ENCODE results near the gene RBBP8. TPM values are rescaled to one million over a fixed set of nuclear protein-coding genes. Genes with fewer than 3 reads are reported as not detected.

Gene RBBP8
- total and polyA plus RNA-seq, 2 experiments from 2014 or later, result 13.1 to 25.7 TPM

DNA sequence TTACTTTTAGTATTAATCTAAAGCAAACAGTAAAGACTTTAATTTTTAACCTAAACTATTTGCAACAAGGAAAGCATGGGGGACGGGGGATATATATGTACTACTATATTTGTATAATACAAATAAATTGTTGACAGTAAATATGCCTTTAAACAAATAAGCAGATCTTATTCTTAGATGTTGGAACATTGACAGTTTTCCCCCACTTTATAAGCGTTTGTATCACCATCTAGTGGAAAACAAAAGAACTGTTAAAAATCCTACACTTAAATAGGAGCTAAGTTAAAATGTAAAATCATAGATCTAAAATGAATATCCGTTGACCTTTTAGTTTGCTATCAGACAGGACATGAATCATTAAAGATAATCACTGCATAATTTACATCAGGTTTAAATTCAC lies 50.0 kb downstream of the RBBP8 start:
- H4K20me1 ChIP-seq (ENCODE audit: insufficient read depth, poor library complexity, severe bottlenecking), result no peaks in the 10 kb centered on the region
- H3K9me2 ChIP-seq (replicated peaks; ENCODE audit: insufficient read depth), result no peaks in the 10 kb centered on the region
- 55% methylated on average over 3 of the region's 3 CpGs for WGBS (ENCODE audit: low lambda C conversion rate, missing lambda C conversion rate)
- H3K36me3 ChIP-seq (replicated peaks; ENCODE audit: insufficient read depth, low read depth), result no peaks in the 10 kb centered on the region
- no peaks in the 10 kb centered on the region for H3K79me2 ChIP-seq
- no peak overlapping the region for H3K4me2 ChIP-seq
- H3K4me1 ChIP-seq (ENCODE audit: insufficient read depth), result no peaks in the 10 kb centered on the region
- DNase-seq (ENCODE audit: low spot score), result peak; percentile 35
- H3K4me3 ChIP-seq, result no peak overlapping the region
- H3K9me3 ChIP-seq (ENCODE audit: low read depth), result no peaks in the 10 kb centered on the region
- H3K27me3 ChIP-seq, result no peaks in the 10 kb centered on the region
- no peak overlapping the region for H2AFZ ChIP-seq
- H3K27ac ChIP-seq, result no peak overlapping the region
- TF ChIP-seq, protein P1, sequence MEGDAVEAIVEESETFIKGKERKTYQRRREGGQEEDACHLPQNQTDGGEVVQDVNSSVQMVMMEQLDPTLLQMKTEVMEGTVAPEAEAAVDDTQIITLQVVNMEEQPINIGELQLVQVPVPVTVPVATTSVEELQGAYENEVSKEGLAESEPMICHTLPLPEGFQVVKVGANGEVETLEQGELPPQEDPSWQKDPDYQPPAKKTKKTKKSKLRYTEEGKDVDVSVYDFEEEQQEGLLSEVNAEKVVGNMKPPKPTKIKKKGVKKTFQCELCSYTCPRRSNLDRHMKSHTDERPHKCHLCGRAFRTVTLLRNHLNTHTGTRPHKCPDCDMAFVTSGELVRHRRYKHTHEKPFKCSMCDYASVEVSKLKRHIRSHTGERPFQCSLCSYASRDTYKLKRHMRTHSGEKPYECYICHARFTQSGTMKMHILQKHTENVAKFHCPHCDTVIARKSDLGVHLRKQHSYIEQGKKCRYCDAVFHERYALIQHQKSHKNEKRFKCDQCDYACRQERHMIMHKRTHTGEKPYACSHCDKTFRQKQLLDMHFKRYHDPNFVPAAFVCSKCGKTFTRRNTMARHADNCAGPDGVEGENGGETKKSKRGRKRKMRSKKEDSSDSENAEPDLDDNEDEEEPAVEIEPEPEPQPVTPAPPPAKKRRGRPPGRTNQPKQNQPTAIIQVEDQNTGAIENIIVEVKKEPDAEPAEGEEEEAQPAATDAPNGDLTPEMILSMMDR (IDR thresholded peaks at IDR 0.05; ENCODE audit: poor library complexity), result peak; percentile 66
- TF ChIP-seq EZH2 (IDR thresholded peaks at IDR 0.05; ENCODE audit: borderline replicate concordance) (no peak), EZH2phosphoT487 (IDR thresholded peaks at IDR 0.05; ENCODE audit: low read depth, severe bottlenecking, unreplicated experiment) (no peak)

DNA sequence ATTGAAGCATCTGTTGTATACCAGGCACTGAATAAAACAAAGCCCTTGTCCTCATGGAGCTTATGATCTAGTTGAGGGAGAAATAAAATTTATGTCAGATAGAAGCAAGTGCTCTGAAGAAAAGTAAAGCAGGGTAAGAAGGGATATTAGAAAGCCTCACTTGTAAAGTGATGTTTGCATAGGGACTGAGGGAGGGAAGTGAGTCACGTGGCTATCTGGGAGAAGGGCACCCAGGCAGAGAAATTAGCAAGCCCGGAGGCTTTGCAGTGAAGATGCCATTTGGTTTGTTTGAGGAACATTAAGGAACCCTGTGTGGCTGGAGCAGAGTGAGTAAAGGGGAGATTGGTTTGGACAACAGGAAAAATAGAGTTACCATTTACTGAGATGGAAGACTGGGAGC lies 52.1 kb downstream of the RBBP8 start:
- no peak overlapping the region for H3K27ac ChIP-seq
- no peaks in the 10 kb centered on the region for H3K79me2 ChIP-seq
- H4K20me1 ChIP-seq (ENCODE audit: insufficient read depth, poor library complexity, severe bottlenecking), result no peaks in the 10 kb centered on the region
- H3K27me3 ChIP-seq, result no peaks in the 10 kb centered on the region
- no peak overlapping the region for H3K4me3 ChIP-seq
- H2AFZ ChIP-seq, result no peak overlapping the region
- WGBS (ENCODE audit: low lambda C conversion rate, missing lambda C conversion rate), result 83% methylated on average over 2 of the region's 2 CpGs
- H3K9me2 ChIP-seq (replicated peaks; ENCODE audit: insufficient read depth), result no peaks in the 10 kb centered on the region
- H3K36me3 ChIP-seq (replicated peaks; ENCODE audit: insufficient read depth, low read depth), result no peaks in the 10 kb centered on the region
- no peak overlapping the region for H3K4me2 ChIP-seq
- H3K4me1 ChIP-seq (ENCODE audit: insufficient read depth), result no peaks in the 10 kb centered on the region
- TF ChIP-seq EZH2phosphoT487 (IDR thresholded peaks at IDR 0.05; ENCODE audit: low read depth, severe bottlenecking, unreplicated experiment), result no peak
- no peak for TF ChIP-seq EZH2 (IDR thresholded peaks at IDR 0.05; ENCODE audit: borderline replicate concordance)
- H3K9me3 ChIP-seq (ENCODE audit: low read depth), result no peaks in the 10 kb centered on the region
- DNase-seq (ENCODE audit: low spot score), result no peak

DNA sequence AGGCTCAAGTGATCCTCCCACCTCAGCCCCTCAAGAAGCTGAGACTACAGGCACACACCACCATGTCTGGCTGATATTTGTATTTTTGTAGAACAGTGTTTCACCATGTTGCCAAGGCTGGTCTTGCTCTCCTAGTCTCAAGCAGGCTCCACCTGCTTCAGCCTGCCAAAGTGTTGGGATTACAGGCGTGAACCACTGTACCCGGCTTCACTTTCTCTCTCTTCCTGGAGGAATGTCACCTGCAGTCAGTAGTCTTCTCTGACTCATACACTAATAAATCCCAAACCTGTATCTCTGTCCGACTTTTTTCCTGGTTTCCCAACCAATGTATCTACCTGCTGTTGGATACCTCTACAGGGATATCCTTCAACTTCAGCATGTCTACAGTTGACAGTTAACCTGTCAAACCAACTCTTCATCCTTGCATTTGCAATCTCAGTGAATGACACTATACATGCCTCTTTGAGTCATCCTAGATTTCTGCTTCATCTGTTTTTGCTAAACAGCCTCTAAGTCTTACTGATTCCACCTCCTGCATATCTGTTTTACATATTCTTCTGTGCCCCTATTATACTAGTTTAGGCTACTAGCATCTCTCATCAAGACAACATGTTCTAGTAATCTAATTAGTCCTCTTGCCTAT lies 54.5 kb downstream of the RBBP8 start:
- Histone ChIP-seq H3K4me1 (ENCODE audit: insufficient read depth) (no peaks in the 10 kb centered on the region), H3K36me3 (replicated peaks; ENCODE audit: insufficient read depth, low read depth) (no peaks in the 10 kb centered on the region), H3K4me3 (no peak overlapping the region), H3K9me2 (replicated peaks; ENCODE audit: insufficient read depth) (no peaks in the 10 kb centered on the region), H3K79me2 (no peaks in the 10 kb centered on the region), H3K27ac (no peak overlapping the region), H3K27me3 (no peaks in the 10 kb centered on the region), H2AFZ (no peak overlapping the region), H3K9me3 (ENCODE audit: low read depth) (no peaks in the 10 kb centered on the region), H3K4me2 (no peak overlapping the region), H4K20me1 (ENCODE audit: insufficient read depth, poor library complexity, severe bottlenecking) (no peaks in the 10 kb centered on the region)
- 94% methylated on average over 3 of the region's 3 CpGs for WGBS (ENCODE audit: low lambda C conversion rate, missing lambda C conversion rate)
- TF ChIP-seq EZH2 (IDR thresholded peaks at IDR 0.05; ENCODE audit: borderline replicate concordance), result no peak
- TF ChIP-seq, protein P1 (IDR thresholded peaks at IDR 0.05; ENCODE audit: poor library complexity), result no peak
- TF ChIP-seq EZH2phosphoT487 (IDR thresholded peaks at IDR 0.05; ENCODE audit: low read depth, severe bottlenecking, unreplicated experiment), result no peak
- DNase-seq (ENCODE audit: low spot score), result peak; percentile 6

GRCh38 chr18:22988208-22988607 lies 55.1 kb downstream of the RBBP8 start:
- Histone ChIP-seq H3K9me3 (ENCODE audit: low read depth) (no peaks in the 10 kb centered on the region), H3K27me3 (no peaks in the 10 kb centered on the region), H3K4me1 (ENCODE audit: insufficient read depth) (no peaks in the 10 kb centered on the region), H3K27ac (no peak overlapping the region), H3K79me2 (no peaks in the 10 kb centered on the region), H3K4me3 (no peak overlapping the region), H3K4me2 (no peak overlapping the region), H2AFZ (no peak overlapping the region), H3K36me3 (replicated peaks; ENCODE audit: insufficient read depth, low read depth) (no peaks in the 10 kb centered on the region), H4K20me1 (ENCODE audit: insufficient read depth, poor library complexity, severe bottlenecking) (no peaks in the 10 kb centered on the region), H3K9me2 (replicated peaks; ENCODE audit: insufficient read depth) (no peaks in the 10 kb centered on the region)
- WGBS (ENCODE audit: low lambda C conversion rate, missing lambda C conversion rate), result 95% methylated on average over 3 of the region's 3 CpGs
- DNase-seq (ENCODE audit: low spot score), result no peak
- TF ChIP-seq EZH2phosphoT487 (IDR thresholded peaks at IDR 0.05; ENCODE audit: low read depth, severe bottlenecking, unreplicated experiment), result no peak
- TF ChIP-seq EZH2 (IDR thresholded peaks at IDR 0.05; ENCODE audit: borderline replicate concordance), result no peak
- TF ChIP-seq, protein P1 (IDR thresholded peaks at IDR 0.05; ENCODE audit: poor library complexity), result no peak

Data from hepatocyte (in vitro differentiated cells).